Astrocyte (in vitro differentiated cells and primary cell): ENCODE measurements around the gene MCAM. TPM values are rescaled to one million over a fixed set of nuclear protein-coding genes. Genes with fewer than 3 reads are reported as not detected.

Source experiments
- DNase-seq: peaks from one replicate; pipeline ENCODE4 v3.0.0-alpha.2; 2010; ENCODE audit warnings: low read depth
- FAIRE-seq: peaks from 2 replicates; lab custom pipeline; 2011; peaks lifted over from hg19 to GRCh38; lab: Jason Lieb, UNC
- H2AFZ ChIP-seq: 2 replicates; pipeline ENCODE4 v1.6.0; 2012; ENCODE audit warnings: low read depth, low read length, inconsistent platforms
- H3K27ac ChIP-seq: 2 replicates; pipeline ENCODE4 v1.5.1; 2011; ENCODE audit warnings: low read depth, low read length, inconsistent platforms
- H3K27me3 ChIP-seq: 2 replicates; pipeline ENCODE4 v1.6.0; 2011; ENCODE audit warnings: low read length, inconsistent platforms; ENCODE audit not compliant: insufficient read depth
- H3K36me3 ChIP-seq: 2 replicates; pipeline ENCODE4 v1.5.1; 2011; ENCODE audit warnings: low read length, inconsistent platforms; ENCODE audit not compliant: insufficient read depth
- H3K4me1 ChIP-seq: 2 replicates; pipeline ENCODE4 v1.5.1; 2011; ENCODE audit warnings: low read length, inconsistent platforms; ENCODE audit not compliant: insufficient read depth
- H3K4me2 ChIP-seq: 2 replicates; pipeline ENCODE4 v1.6.0; 2012; ENCODE audit warnings: low read length, inconsistent platforms
- H3K4me3 ChIP-seq: 2 replicates; pipeline ENCODE4 v1.5.1; 2011; ENCODE audit warnings: low read depth, mild to moderate bottlenecking, low read length, inconsistent platforms; ENCODE audit not compliant: insufficient read depth
- H3K79me2 ChIP-seq: 2 replicates; pipeline ENCODE4 v1.6.0; 2012; ENCODE audit warnings: mild to moderate bottlenecking, low read length, inconsistent platforms; ENCODE audit not compliant: insufficient read depth
- H3K9ac ChIP-seq: 2 replicates; pipeline ENCODE4 v1.6.0; 2012; ENCODE audit warnings: mild to moderate bottlenecking, low read length, inconsistent platforms
- H3K9me3 ChIP-seq: 2 replicates; pipeline ENCODE4 v1.5.1; 2012; ENCODE audit warnings: low read depth, mild to moderate bottlenecking, low read length, inconsistent platforms; ENCODE audit not compliant: insufficient read depth
- H4K20me1 ChIP-seq: 2 replicates; pipeline ENCODE4 v1.6.0; 2012; ENCODE audit warnings: low read length, inconsistent platforms; ENCODE audit not compliant: insufficient read depth
- H3K27ac Mint-ChIP-seq: one replicate; pipeline ENCODE4 v1.8.0; 2021; ENCODE audit warnings: mild to moderate bottlenecking, mixed read lengths; ENCODE audit not compliant: unreplicated experiment
- H3K27me3 Mint-ChIP-seq: one replicate; pipeline ENCODE4 v1.8.0; 2021; ENCODE audit warnings: low read depth, mixed read lengths; ENCODE audit not compliant: unreplicated experiment
- H3K36me3 Mint-ChIP-seq: one replicate; pipeline ENCODE4 v1.8.0; 2021; ENCODE audit warnings: low read depth, mixed read lengths; ENCODE audit not compliant: unreplicated experiment
- H3K4me1 Mint-ChIP-seq: one replicate; pipeline ENCODE4 v1.8.0; 2021; ENCODE audit warnings: low read depth, mixed read lengths; ENCODE audit not compliant: unreplicated experiment
- H3K4me3 Mint-ChIP-seq: one replicate; pipeline ENCODE4 v1.8.0; 2021; ENCODE audit warnings: mild to moderate bottlenecking, moderate library complexity, mixed read lengths; ENCODE audit not compliant: unreplicated experiment
- H3K9me3 Mint-ChIP-seq: one replicate; pipeline ENCODE4 v1.8.0; 2021; ENCODE audit warnings: mild to moderate bottlenecking, mixed read lengths; ENCODE audit not compliant: unreplicated experiment
- CTCF ChIP-seq: IDR thresholded peaks from 2 replicates; pipeline ENCODE4 v1.5.1; 2011; ENCODE audit warnings: low read depth, mild to moderate bottlenecking, inconsistent platforms, low read length, moderate library complexity; ENCODE audit not compliant: insufficient read depth
- EZH2 ChIP-seq: IDR thresholded peaks from 2 replicates; pipeline ENCODE4 v1.6.1; 2012; ENCODE audit warnings: mild to moderate bottlenecking, low read length, inconsistent platforms; ENCODE audit not compliant: insufficient read depth
- total RNA-seq: library from RNA; stranded (reverse); gene quantifications from 2 replicates; pipeline ENCODE4 v1.2.1, GENCODE V29; 2021

Gene MCAM
- total RNA-seq, 1 donor from 2014 or later = 213 TPM

GRCh38 chr11:119342362-119343130 is 25.6 kb upstream of the MCAM start:
- H3K4me3 Mint-ChIP-seq = no peak overlapping the region
- H3K4me3 ChIP-seq = no peak overlapping the region
- TF ChIP-seq EZH2 (no peak), CTCF (no peak)
- H3K9ac ChIP-seq = no peak overlapping the region
- H3K9me3 ChIP-seq = no peaks in the 10 kb centered on the region
- peaks cover 14% of the 10 kb centered on the region for H3K27me3 ChIP-seq
- H3K36me3 ChIP-seq = no peaks in the 10 kb centered on the region
- H3K27me3 Mint-ChIP-seq = peaks cover 52% of the 10 kb centered on the region
- FAIRE-seq = no peak
- peaks cover 2% of the 10 kb centered on the region for H3K36me3 Mint-ChIP-seq
- peaks cover 2% of the 10 kb centered on the region for H3K9me3 Mint-ChIP-seq
- no peak for DNase-seq
- peaks cover 9% of the 10 kb centered on the region for H4K20me1 ChIP-seq
- peaks cover 10% of the 10 kb centered on the region for H3K4me1 Mint-ChIP-seq
- H3K4me1 ChIP-seq = peaks cover 28% of the 10 kb centered on the region
- H3K79me2 ChIP-seq = peaks cover 3% of the 10 kb centered on the region
- H3K27ac Mint-ChIP-seq = no peak overlapping the region
- no peak overlapping the region for H2AFZ ChIP-seq
- H3K4me2 ChIP-seq = no peak overlapping the region
- no peak overlapping the region for H3K27ac ChIP-seq

- no peak for TF ChIP-seq EZH2
- no peak for TF ChIP-seq CTCF
- Histone ChIP-seq H3K4me1 (peaks cover 34% of the 10 kb centered on the region), H3K9ac (no peak overlapping the region), H3K4me3 (no peak overlapping the region), H2AFZ (no peak overlapping the region), H3K9me3 (no peaks in the 10 kb centered on the region), H3K79me2 (peaks cover 8% of the 10 kb centered on the region), H3K4me2 (no peak overlapping the region), H3K27me3 (peaks cover 10% of the 10 kb centered on the region), H4K20me1 (peaks cover 9% of the 10 kb centered on the region), H3K36me3 (no peaks in the 10 kb centered on the region), H3K27ac (no peak overlapping the region)
- Mint-ChIP-seq H3K9me3 (peaks cover 2% of the 10 kb centered on the region), H3K27ac (no peak overlapping the region), H3K4me3 (no peak overlapping the region), H3K27me3 (peaks cover 47% of the 10 kb centered on the region), H3K36me3 (peaks cover 2% of the 10 kb centered on the region), H3K4me1 (peaks cover 15% of the 10 kb centered on the region)
- no peak for DNase-seq
- no peak for FAIRE-seq
Measured at GRCh38 chr11:119342023-119342300, 25.0 kb upstream of the MCAM start.
